HG03159 (cell line): ENCODE measurements around the gene DAPK2.

Experiments
- ATAC-seq: cut with Tn5 transposase; IDR thresholded peaks from one replicate; pipeline ENCODE4 v1.9.1; 2021; ENCODE audit warnings: mild to moderate bottlenecking, moderate library complexity; ENCODE audit not compliant: unreplicated experiment

The DAPK2 gene

GRCh38 chr15:63918901-63919348, 127.4 kb downstream of the DAPK2 start:
- ATAC-seq: no peak

- ATAC-seq: no peak
Measured at GRCh38 chr15:63918317-63918672, 128.0 kb downstream of the DAPK2 start.

GRCh38 chr15:63917588-63918316, 128.5 kb downstream of the DAPK2 start:
- ATAC-seq: no peak

- no peak for ATAC-seq
Measured at GRCh38 chr15:63915873-63916771, 130.2 kb downstream of the DAPK2 start.

GRCh38 chr15:63915209-63915872, 130.9 kb downstream of the DAPK2 start:
- no peak for ATAC-seq

GRCh38 chr15:63913786-63914315, 132.4 kb downstream of the DAPK2 start:
- ATAC-seq: no peak

- no peak for ATAC-seq
Measured at GRCh38 chr15:63913336-63913735, 132.9 kb downstream of the DAPK2 start.

GRCh38 chr15:63912061-63912615, 134.1 kb downstream of the DAPK2 start:
- ATAC-seq: no peak

GRCh38 chr15:63911160-63911559, 135.1 kb downstream of the DAPK2 start:
- no peak for ATAC-seq

- ATAC-seq: no peak
Measured at GRCh38 chr15:63909819-63910437, 136.4 kb downstream of the DAPK2 start.

- ATAC-seq: no peak
Measured at GRCh38 chr15:63908991-63909390, 137.3 kb downstream of the DAPK2 start.

- ATAC-seq: no peak
Measured at GRCh38 chr15:63908281-63908680, 138.0 kb downstream of the DAPK2 start.

- ATAC-seq: no peak
Measured at GRCh38 chr15:63907521-63907920, 138.8 kb downstream of the DAPK2 start.

- ATAC-seq: no peak
Measured at GRCh38 chr15:63906266-63906584, 140.1 kb downstream of the DAPK2 start.

- no peak for ATAC-seq
Measured at GRCh38 chr15:63905558-63906265, 140.6 kb downstream of the DAPK2 start.

GRCh38 chr15:63905131-63905530, 141.2 kb downstream of the DAPK2 start:
- no peak for ATAC-seq

GRCh38 chr15:63904042-63904441, 142.2 kb downstream of the DAPK2 start:
- ATAC-seq: no peak

- no peak for ATAC-seq
Measured at GRCh38 chr15:63902671-63903035, 143.6 kb downstream of the DAPK2 start.

GRCh38 chr15:63901912-63902670, 144.2 kb downstream of the DAPK2 start:
- no peak for ATAC-seq
